Measurements from ENCODE around the gene CLIC3. TPM values are rescaled to one million over a fixed set of nuclear protein-coding genes. Genes with fewer than 3 reads are reported as not detected.
A peak's percentile ranks its signal among the peaks of the same experiment; 100 is the strongest.
"Not testable (repeated sequence)": the region's sequence is repeated elsewhere in the genome, so short reads cannot be mapped to it uniquely, and the experiment has no call there.

Gene CLIC3
- total and polyA plus RNA-seq, 2 donors from 2014 or later, result 2.1 to 4.0 TPM

DNA sequence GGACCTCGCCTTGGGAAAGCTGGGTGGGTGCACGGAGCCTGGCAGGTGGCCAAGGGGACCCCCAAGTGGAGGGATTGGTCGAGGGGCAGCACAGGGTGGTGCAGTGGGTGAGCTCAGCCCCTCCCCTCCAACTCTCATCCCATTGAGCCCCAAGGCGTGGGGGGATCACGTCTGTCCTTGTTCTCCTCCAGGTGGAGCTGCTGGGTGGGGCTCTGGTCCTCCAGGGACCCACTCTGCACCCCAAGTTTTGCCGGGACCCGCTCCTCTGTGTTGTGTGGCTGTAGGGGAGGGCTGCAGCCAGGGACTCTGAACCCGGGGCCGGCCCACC, 39.1 kb upstream of the CLIC3 start:
- no peak overlapping the region for H3K9ac ChIP-seq (ENCODE audit: low read length in 3 of 3)

DNA sequence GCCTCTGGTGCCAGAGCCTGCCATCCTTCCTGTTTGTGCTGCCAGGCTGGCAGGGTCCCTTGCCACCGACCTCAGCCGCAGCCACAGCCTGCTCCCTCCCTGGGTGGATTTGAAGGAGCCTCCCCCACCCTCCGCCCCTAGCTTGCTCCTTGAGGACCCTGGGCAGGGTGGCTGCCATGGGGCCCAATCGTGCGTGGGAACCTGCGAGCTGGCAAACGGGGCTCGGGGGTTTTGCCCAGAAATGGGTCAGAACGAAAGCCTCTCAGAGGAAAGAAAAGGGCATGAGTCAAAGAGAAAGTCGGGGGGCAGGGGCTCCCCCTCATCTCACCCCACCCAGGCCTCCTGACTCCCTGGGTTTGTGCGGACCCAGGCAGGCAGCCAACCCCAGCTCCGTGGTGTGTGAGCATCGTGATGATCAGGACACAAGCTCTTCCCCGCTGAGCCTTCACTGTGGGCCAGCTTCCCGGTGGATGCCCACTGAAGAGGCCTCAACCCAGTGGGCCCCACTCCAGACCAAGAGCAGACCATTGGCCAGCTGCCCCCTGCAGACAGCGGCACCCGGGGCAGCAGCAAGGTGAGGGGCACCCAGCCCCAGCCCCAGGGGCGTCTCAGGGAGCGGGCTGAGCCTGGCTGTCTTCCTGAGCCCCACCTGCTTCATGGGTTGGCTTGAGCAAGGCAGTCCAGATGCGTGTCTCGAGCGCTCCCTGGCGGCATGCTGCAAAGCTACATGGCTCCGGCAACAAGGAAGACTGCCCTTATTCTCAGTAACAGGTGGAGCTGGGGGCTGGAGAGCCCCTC, 38.5 kb upstream of the CLIC3 start:
- FAIRE-seq (no peak), DNase-seq (peak; percentile 88 to 94 (median 90))
- no peaks in the 10 kb centered on the region for H3K27me3 ChIP-seq (ENCODE audit: control insufficient read depth, insufficient read depth, low read length)
- H3K27ac ChIP-seq (ENCODE audit: low read depth in 2 of 2, low read length in 2 of 2), result no peak overlapping the region
- H3K9me3 ChIP-seq (ENCODE audit: control insufficient read depth in 2 of 3, insufficient read depth in 1 of 3, low read length in 3 of 3), result no peaks in the 10 kb centered on the region
- peak; percentile 98 for TF ChIP-seq CTCF (IDR thresholded peaks at IDR 0.05; ENCODE audit: borderline replicate concordance, extremely low read depth, insufficient read depth)
- peaks cover 0 to 5% (median 0%) of the 10 kb centered on the region in 3 donors for H3K4me1 ChIP-seq (ENCODE audit: control insufficient read depth in 2 of 3, insufficient read depth in 2 of 3, low read depth in 1 of 3, low read length in 3 of 3)
- no peak overlapping the region for H3K9ac ChIP-seq (ENCODE audit: low read length in 3 of 3)
- intact Hi-C loops (cut with DNase I), result loop anchor here (10.0 kb wide), 1 partner anchor 250 kb away; no protein-coding TSS in a partner anchor
- no peaks in the 10 kb centered on the region for H3K36me3 ChIP-seq (ENCODE audit: control insufficient read depth in 2 of 3, insufficient read depth in 3 of 3, low read length in 3 of 3)
- no peak overlapping the region for H3K4me3 ChIP-seq (ENCODE audit: low read length in 3 of 3)

More for the DNA sequence above, 39.1 kb upstream of the CLIC3 start:
- no peak overlapping the region for H3K27ac ChIP-seq (ENCODE audit: low read depth in 2 of 2, low read length in 2 of 2)
- no peak for TF ChIP-seq CTCF (IDR thresholded peaks at IDR 0.05; ENCODE audit: borderline replicate concordance, extremely low read depth, insufficient read depth)
- intact Hi-C loops (cut with DNase I), result loop anchor here (10.0 kb wide), 1 partner anchor 251 kb away; no protein-coding TSS in a partner anchor
- H3K4me1 ChIP-seq (ENCODE audit: control insufficient read depth in 2 of 3, insufficient read depth in 2 of 3, low read depth in 1 of 3, low read length in 3 of 3), result peaks cover 0 to 5% (median 0%) of the 10 kb centered on the region in 3 donors
- no peak for DNase-seq
- H3K9me3 ChIP-seq (ENCODE audit: control insufficient read depth in 2 of 3, insufficient read depth in 1 of 3, low read length in 3 of 3), result no peaks in the 10 kb centered on the region
- H3K36me3 ChIP-seq (ENCODE audit: control insufficient read depth in 2 of 3, insufficient read depth in 3 of 3, low read length in 3 of 3), result no peaks in the 10 kb centered on the region
- FAIRE-seq, result no peak
- no peak overlapping the region for H3K4me3 ChIP-seq (ENCODE audit: low read length in 3 of 3)
- no peaks in the 10 kb centered on the region for H3K27me3 ChIP-seq (ENCODE audit: control insufficient read depth, insufficient read depth, low read length)

- H3K4me3 ChIP-seq (ENCODE audit: low read length in 3 of 3), result no peak overlapping the region
- H3K4me1 ChIP-seq (ENCODE audit: control insufficient read depth in 2 of 3, insufficient read depth in 2 of 3, low read depth in 1 of 3, low read length in 3 of 3), result peaks cover 0 to 11% (median 3%) of the 10 kb centered on the region in 3 donors
- H3K9me3 ChIP-seq (ENCODE audit: control insufficient read depth in 2 of 3, insufficient read depth in 1 of 3, low read length in 3 of 3), result no peaks in the 10 kb centered on the region
- no peak for DNase-seq
- intact Hi-C loops (cut with DNase I), result loop anchor here (10.0 kb wide), 1 partner anchor 249 kb away; no protein-coding TSS in a partner anchor
- TF ChIP-seq CTCF (IDR thresholded peaks at IDR 0.05; ENCODE audit: borderline replicate concordance, extremely low read depth, insufficient read depth), result no peak
- no peak overlapping the region for H3K27ac ChIP-seq (ENCODE audit: low read depth in 2 of 2, low read length in 2 of 2)
- no peak for FAIRE-seq
- no peak overlapping the region for H3K9ac ChIP-seq (ENCODE audit: low read length in 3 of 3)
- no peaks in the 10 kb centered on the region for H3K27me3 ChIP-seq (ENCODE audit: control insufficient read depth, insufficient read depth, low read length)
- H3K36me3 ChIP-seq (ENCODE audit: control insufficient read depth in 2 of 3, insufficient read depth in 3 of 3, low read length in 3 of 3), result no peaks in the 10 kb centered on the region
Observed at GRCh38 chr9:137034039-137034708, 37.8 kb upstream of the CLIC3 start.

DNA sequence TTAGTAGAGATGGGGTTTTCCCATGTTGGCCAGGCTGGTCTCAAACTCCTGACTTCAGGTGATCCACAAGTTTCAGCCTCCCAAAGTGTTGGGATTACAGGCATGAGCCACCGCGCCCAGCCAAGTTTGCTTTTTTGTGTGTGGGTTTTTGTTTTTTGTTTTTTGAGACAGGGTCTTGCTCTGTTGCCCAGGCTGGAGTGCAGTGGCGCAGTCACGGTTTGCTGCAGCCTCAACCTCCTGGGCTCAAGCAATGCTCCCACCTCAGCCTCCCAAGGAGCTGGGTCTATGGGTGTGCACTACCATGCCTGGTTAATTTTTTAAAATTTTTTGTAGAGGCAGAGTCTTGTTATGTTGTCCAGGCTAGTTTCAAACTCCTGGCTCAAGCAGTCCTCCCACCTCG, 37.1 kb upstream of the CLIC3 start:
- H3K27me3 ChIP-seq (ENCODE audit: control insufficient read depth, insufficient read depth, low read length); H3K36me3 ChIP-seq (ENCODE audit: control insufficient read depth in 2 of 3, insufficient read depth in 3 of 3, low read length in 3 of 3); DNase-seq; H3K9ac ChIP-seq (ENCODE audit: low read length in 3 of 3); H3K9me3 ChIP-seq (ENCODE audit: control insufficient read depth in 2 of 3, insufficient read depth in 1 of 3, low read length in 3 of 3); H3K4me3 ChIP-seq (ENCODE audit: low read length in 3 of 3); H3K27ac ChIP-seq (ENCODE audit: low read depth in 2 of 2, low read length in 2 of 2); FAIRE-seq: not testable (repeated sequence)
- intact Hi-C loops (cut with DNase I), result loop anchor here (10.0 kb wide), 1 partner anchor 249 kb away; no protein-coding TSS in a partner anchor
- H3K4me1 ChIP-seq (ENCODE audit: control insufficient read depth in 2 of 3, insufficient read depth in 2 of 3, low read depth in 1 of 3, low read length in 3 of 3), result peaks cover 0 to 18% (median 10%) of the 10 kb centered on the region in 3 donors

All from kidney (tissue), 14 donors.